ENCODE results near the gene ATP11B. TPM values are rescaled to one million over a fixed set of nuclear protein-coding genes. Genes with fewer than 3 reads are reported as not detected.

Gene ATP11B
- total RNA-seq, 4 donors from 2014 or later: 53.1 to 69.9 (median 61.1) TPM

DNA sequence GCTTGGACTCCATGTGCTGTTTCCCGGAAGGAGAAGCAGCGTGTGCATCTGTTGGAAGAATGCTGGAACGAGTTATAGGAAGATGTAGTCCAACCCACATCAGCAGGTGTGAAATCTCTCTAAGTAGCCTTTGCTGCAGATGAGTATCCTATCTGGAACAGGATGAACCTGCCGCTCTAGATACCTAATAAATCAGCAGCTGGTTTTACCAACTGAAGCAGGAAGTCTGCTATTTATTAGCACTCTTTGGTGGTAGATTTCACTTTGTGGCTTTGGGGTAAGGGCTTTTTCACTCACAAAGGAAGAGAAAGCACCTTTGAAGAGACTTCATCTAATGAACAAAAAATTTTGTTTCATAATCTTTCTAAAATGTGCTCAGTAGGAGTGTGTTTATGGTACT, 120.6 kb downstream of the ATP11B start:
- Histone ChIP-seq H3K27me3 (no peaks in the 10 kb centered on the region), H3K4me3 (replicated peaks in 1 of 3) (no peak overlapping the region), H3K36me3 (peaks cover 0 to 6% of the 10 kb centered on the region in 2 donors), H3K27ac (no peak overlapping the region), H3K4me1 (no peaks in the 10 kb centered on the region), H3K9me3 (no peaks in the 10 kb centered on the region)
- no peak for DNase-seq
- WGBS, 2 donors: 86 to 91% methylated on average over 4 of the region's 4 CpGs
- intact Hi-C loops (cut with DNase I): no loop called here
- no peak for TF ChIP-seq POLR2A (IDR thresholded peaks at IDR 0.05)
- TF ChIP-seq, protein P1, sequence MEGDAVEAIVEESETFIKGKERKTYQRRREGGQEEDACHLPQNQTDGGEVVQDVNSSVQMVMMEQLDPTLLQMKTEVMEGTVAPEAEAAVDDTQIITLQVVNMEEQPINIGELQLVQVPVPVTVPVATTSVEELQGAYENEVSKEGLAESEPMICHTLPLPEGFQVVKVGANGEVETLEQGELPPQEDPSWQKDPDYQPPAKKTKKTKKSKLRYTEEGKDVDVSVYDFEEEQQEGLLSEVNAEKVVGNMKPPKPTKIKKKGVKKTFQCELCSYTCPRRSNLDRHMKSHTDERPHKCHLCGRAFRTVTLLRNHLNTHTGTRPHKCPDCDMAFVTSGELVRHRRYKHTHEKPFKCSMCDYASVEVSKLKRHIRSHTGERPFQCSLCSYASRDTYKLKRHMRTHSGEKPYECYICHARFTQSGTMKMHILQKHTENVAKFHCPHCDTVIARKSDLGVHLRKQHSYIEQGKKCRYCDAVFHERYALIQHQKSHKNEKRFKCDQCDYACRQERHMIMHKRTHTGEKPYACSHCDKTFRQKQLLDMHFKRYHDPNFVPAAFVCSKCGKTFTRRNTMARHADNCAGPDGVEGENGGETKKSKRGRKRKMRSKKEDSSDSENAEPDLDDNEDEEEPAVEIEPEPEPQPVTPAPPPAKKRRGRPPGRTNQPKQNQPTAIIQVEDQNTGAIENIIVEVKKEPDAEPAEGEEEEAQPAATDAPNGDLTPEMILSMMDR (IDR thresholded peaks at IDR 0.05): no peak

GRCh38 chr3:182914341-182914740, 121.0 kb downstream of the ATP11B start:
- H3K9me3 ChIP-seq: no peaks in the 10 kb centered on the region
- no peak overlapping the region for H3K4me3 ChIP-seq (replicated peaks in 1 of 3)
- intact Hi-C loops (cut with DNase I): no loop called here
- TF ChIP-seq POLR2A (IDR thresholded peaks at IDR 0.05): no peak
- TF ChIP-seq, protein P1 (IDR thresholded peaks at IDR 0.05): no peak
- DNase-seq: no peak
- H3K36me3 ChIP-seq: peaks cover 0 to 6% of the 10 kb centered on the region in 2 donors
- no peak overlapping the region for H3K27ac ChIP-seq
- H3K27me3 ChIP-seq: no peaks in the 10 kb centered on the region
- no peaks in the 10 kb centered on the region for H3K4me1 ChIP-seq
- WGBS, 2 donors: 94 to 98% methylated on average over 1 of the region's 1 CpG

DNA sequence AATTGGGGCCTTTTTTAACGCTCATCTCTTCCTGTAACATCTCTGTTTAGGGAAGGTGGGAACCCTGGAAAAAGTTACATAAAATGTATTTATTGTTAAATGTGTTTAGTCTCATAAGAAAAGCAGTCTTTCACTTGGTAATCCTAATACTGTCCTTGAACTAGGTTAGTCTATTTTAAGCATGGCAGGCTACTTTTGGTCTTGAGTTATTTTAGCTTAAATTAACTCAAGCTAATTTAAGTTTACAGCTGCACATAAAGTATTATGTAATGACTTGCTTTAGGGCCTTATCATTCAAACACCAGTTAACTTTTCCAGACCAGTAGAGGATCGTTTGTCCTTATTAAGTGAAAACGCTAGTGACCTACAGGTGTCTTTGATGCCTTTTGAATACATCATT, 123.8 kb downstream of the ATP11B start:
- H3K27me3 ChIP-seq: no peaks in the 10 kb centered on the region
- no peaks in the 10 kb centered on the region for H3K9me3 ChIP-seq
- WGBS, 2 donors: 90 to 92% methylated on average over 3 of the region's 3 CpGs
- TF ChIP-seq, protein P1 (IDR thresholded peaks at IDR 0.05): no peak
- no peak for TF ChIP-seq POLR2A (IDR thresholded peaks at IDR 0.05)
- H3K4me3 ChIP-seq (replicated peaks in 1 of 3): no peak overlapping the region
- peaks cover 0 to 5% of the 10 kb centered on the region in 2 donors for H3K4me1 ChIP-seq
- DNase-seq: no peak
- no peak overlapping the region for H3K27ac ChIP-seq
- intact Hi-C loops (cut with DNase I): no loop called here
- H3K36me3 ChIP-seq: peaks cover 0 to 6% of the 10 kb centered on the region in 2 donors

GRCh38 chr3:182919866-182920357, 126.6 kb downstream of the ATP11B start:
- Histone ChIP-seq H3K4me3 (replicated peaks in 1 of 3) (no peak overlapping the region), H3K36me3 (no peaks in the 10 kb centered on the region), H3K4me1 (peaks cover 0 to 5% of the 10 kb centered on the region in 2 donors), H3K27me3 (no peaks in the 10 kb centered on the region), H3K27ac (no peak overlapping the region), H3K9me3 (no peaks in the 10 kb centered on the region)
- intact Hi-C loops (cut with DNase I): no loop called here
- 76 to 84% methylated on average over 5 of the region's 5 CpGs for WGBS, 2 donors
- no peak for DNase-seq
- TF ChIP-seq, protein P1 (IDR thresholded peaks at IDR 0.05): no peak
- no peak for TF ChIP-seq POLR2A (IDR thresholded peaks at IDR 0.05)

DNA sequence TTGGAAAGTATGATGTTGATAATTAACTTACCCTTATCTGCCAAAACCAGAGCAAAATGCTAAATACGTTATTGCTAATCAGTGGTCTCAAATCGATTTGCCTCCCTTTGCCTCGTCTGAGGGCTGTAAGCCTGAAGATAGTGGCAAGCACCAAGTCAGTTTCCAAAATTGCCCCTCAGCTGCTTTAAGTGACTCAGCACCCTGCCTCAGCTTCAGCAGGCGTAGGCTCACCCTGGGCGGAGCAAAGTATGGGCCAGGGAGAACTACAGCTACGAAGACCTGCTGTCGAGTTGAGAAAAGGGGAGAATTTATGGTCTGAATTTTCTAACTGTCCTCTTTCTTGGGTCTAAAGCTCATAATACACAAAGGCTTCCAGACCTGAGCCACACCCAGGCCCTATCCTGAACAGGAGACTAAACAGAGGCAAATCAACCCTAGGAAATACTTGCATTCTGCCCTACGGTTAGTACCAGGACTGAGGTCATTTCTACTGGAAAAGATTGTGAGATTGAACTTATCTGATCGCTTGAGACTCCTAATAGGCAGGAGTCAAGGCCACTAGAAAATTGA, 127.3 kb downstream of the ATP11B start:
- H3K27ac ChIP-seq: no peak overlapping the region
- DNase-seq: no peak
- H3K36me3 ChIP-seq: no peaks in the 10 kb centered on the region
- no peak overlapping the region for H3K4me3 ChIP-seq (replicated peaks in 1 of 3)
- H3K4me1 ChIP-seq: peaks cover 0 to 5% of the 10 kb centered on the region in 2 donors
- H3K27me3 ChIP-seq: no peaks in the 10 kb centered on the region
- H3K9me3 ChIP-seq: no peaks in the 10 kb centered on the region
- intact Hi-C loops (cut with DNase I): no loop called here
- 86 to 90% methylated on average over 9 of the region's 9 CpGs for WGBS, 2 donors
- TF ChIP-seq POLR2A (IDR thresholded peaks at IDR 0.05): no peak
- TF ChIP-seq, protein P1 (IDR thresholded peaks at IDR 0.05): no peak

All from thyroid gland (tissue), 4 donors.